GM10248 (cell line): ENCODE measurements around the gene SIGLEC7.
A peak's percentile ranks its signal among the peaks of the same experiment; 100 is the strongest.
"Not testable (repeated sequence)": the region's sequence is repeated elsewhere in the genome, so short reads cannot be mapped to it uniquely, and the experiment has no call there.

Experiments
- CTCF ChIA-PET: fragments of 300-600 bp; sonication (Branson Sonifier 250); formaldehyde crosslinking; extraction: SDS; loops from one replicate; lab custom pipeline; 2021; ENCODE audit warnings: antibody characterized with exemption; lab: Yijun Ruan, JAX
- POLR2A ChIA-PET: fragments of 350-650 bp; sonication (Branson Sonifier 250); formaldehyde crosslinking; extraction: SDS; loops from one replicate; lab custom pipeline; 2020; ENCODE audit warnings: antibody characterized with exemption; lab: Yijun Ruan, JAX
- DNase-seq: peaks from one replicate; pipeline ENCODE4 v3.0.0; 2012; ENCODE audit errors: extremely low spot score
- CTCF ChIP-seq: IDR thresholded peaks from 2 replicates; pipeline ENCODE4 v1.5.1; 2012; ENCODE audit warnings: mild to moderate bottlenecking, low read depth; ENCODE audit errors: extremely low read depth, missing control alignments, control extremely low read depth

SIGLEC7 gene

DNA sequence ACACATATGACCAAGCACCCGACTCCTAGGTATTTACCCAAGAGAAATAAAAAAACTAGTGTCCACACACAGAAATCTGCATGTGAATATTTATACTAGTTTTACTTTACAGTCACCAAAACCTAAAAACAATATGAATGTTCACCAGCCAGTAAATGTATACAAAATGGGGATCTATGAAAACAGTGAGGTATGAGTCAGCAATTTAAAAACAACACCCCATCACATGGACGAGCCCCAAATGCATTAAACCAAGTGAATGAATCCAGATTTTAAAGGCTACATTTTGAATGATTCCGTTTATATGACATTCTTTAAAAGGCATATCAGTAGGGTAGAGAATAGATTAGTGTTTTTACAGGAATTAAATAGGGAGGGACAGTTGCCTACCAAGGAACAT is 22.1 kb downstream of the SIGLEC7 start:
- CTCF ChIA-PET, result no interaction called here
- no peak for DNase-seq
- POLR2A ChIA-PET, result no interaction called here
- TF ChIP-seq CTCF, result no peak

DNA sequence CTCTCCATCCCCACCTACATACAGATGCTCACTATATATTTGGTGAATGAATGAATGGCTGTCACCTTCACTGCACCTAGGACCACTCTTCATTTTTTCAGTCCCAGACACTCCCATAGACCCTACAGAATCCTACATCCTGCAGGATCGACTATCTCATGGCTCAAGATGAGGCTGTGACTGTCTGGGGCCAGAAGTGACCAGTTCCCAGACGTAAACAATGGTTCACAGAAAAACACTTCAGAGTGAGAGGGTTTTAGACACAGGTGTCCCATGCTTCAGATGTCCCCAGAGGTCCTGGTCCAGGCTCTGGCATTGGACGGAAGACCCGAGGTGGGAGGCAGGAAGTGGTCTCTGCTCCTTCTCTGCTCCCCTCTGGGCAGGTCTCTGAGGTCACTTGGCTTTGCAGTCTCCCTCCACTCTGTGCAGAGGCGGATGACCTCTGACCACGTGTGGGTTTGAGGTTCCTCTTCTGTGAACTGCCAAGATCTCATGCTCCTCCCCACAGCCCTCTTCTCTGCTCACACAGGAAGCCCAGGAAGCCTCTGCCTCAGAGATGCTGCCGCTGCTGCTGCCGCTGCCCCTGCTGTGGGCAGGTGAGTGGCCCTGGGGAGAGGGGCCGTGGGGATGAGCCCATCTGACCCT is 24.9 kb downstream of the SIGLEC7 start:
- CTCF ChIA-PET, result interaction anchor here (1.7 kb wide), 1 partner anchor 10 kb away, joined by 4 read pairs; no protein-coding TSS in a partner anchor
- no peak for TF ChIP-seq CTCF
- POLR2A ChIA-PET, result no interaction called here
- DNase-seq, result peak; percentile 61

GRCh38 chr19:51168564-51169282 is 26.6 kb downstream of the SIGLEC7 start:
- no peak for TF ChIP-seq CTCF
- no peak for DNase-seq
- ChIA-PET POLR2A (no interaction called here), CTCF (interaction anchor here (1.0 to 4.2 kb wide), 5 partner anchors 10 to 91 kb away, joined by 3 to 35 read pairs (median 5); no protein-coding TSS in a partner anchor)

GRCh38 chr19:51169283-51169918 is 27.3 kb downstream of the SIGLEC7 start:
- POLR2A ChIA-PET, DNase-seq: not testable (repeated sequence)
- TF ChIP-seq CTCF, result peak; percentile 77
- CTCF ChIA-PET, result interaction anchor here (0.7 to 4.2 kb wide), 6 partner anchors 10 to 90 kb away, joined by 3 to 35 read pairs (median 4); no protein-coding TSS in a partner anchor

DNA sequence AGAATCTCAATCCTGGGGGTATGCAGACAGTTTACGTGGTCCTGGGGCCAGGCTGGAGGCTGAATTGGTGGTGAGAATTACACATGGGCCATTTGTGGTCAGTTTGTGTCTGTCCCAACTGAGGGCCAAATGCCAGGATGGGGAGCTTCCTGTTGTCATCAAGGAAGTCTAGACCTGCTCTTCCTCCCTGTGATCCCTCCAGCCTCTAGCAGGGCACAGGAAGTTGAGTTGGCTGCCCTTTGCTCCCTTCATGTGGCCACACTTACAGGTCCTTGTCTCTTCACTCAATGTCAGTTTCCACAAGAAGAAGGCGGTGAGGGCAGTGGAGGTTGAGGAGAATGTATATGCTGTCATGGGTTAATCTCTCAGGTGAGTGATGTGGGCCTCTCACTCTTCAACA is 30.1 kb downstream of the SIGLEC7 start:
- no peak for TF ChIP-seq CTCF
- POLR2A ChIA-PET, result no interaction called here
- DNase-seq, result no peak
- CTCF ChIA-PET, result no interaction called here

DNA sequence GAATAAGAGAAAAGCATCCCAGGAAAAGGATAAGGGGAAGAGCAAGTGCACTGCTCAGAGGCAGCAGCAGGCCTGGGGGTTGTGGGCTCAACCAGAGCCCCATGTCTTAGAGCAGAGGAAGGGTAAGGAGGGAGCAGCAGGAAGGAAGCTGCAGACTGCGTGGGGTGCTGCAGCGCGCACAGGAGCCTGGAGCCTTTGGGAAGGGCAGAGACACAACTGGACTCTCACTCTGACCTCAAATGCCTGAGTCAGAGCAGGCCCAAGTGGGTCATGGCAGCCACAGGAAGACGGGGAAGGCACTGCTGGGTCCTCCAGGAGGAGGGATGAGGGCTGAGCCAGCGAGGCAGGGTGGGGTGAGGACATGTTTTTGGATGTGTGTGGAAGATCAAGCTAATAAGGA is 31.6 kb downstream of the SIGLEC7 start:
- ChIA-PET CTCF (interaction anchor here (1.2 to 1.6 kb wide), 2 partner anchors 16 to 86 kb away, joined by 3 to 4 read pairs; no protein-coding TSS in a partner anchor), POLR2A (no interaction called here)
- DNase-seq, result no peak
- TF ChIP-seq CTCF, result no peak
